Type B pancreatic cell (in vitro differentiated cells): ENCODE data around the gene AKT1S1. TPM values are rescaled to one million over a fixed set of nuclear protein-coding genes. Genes with fewer than 3 reads are reported as not detected.

Source experiments
- DNase-seq: peaks from one replicate; pipeline ENCODE4 v3.0.0; 2021; ENCODE audit warnings: mixed read lengths; ENCODE audit not compliant: unreplicated experiment; ENCODE audit errors: extremely low spot score
- H3K27ac Mint-ChIP-seq: 2 replicates; pipeline ENCODE4 v1.8.0; 2021; ENCODE audit warnings: mild to moderate bottlenecking, mixed read lengths
- H3K27me3 Mint-ChIP-seq: 2 replicates; pipeline ENCODE4 v1.8.0; 2021; ENCODE audit warnings: mixed read lengths
- H3K36me3 Mint-ChIP-seq: 2 replicates; pipeline ENCODE4 v1.8.0; 2021; ENCODE audit warnings: mixed read lengths
- H3K4me1 Mint-ChIP-seq: one replicate; pipeline ENCODE4 v1.8.0; 2021; ENCODE audit warnings: mixed read lengths; ENCODE audit not compliant: unreplicated experiment
- H3K4me3 Mint-ChIP-seq: 2 replicates; pipeline ENCODE4 v1.8.0; 2021; ENCODE audit warnings: mild to moderate bottlenecking, mixed read lengths
- H3K9me3 Mint-ChIP-seq: 2 replicates; pipeline ENCODE4 v1.8.0; 2021; ENCODE audit warnings: mixed read lengths
- CTCF ChIP-seq: fragments of 200-600 bp; sonication (generic); conservative IDR thresholded peaks from 2 replicates; pipeline ENCODE4 v1.5.0; 2021; ENCODE audit warnings: antibody characterized with exemption, mild to moderate bottlenecking
- total RNA-seq: library from RNA; stranded (reverse); gene quantifications from 2 replicates; pipeline ENCODE4 v1.2.1, GENCODE V29; 2021; ENCODE audit warnings: low replicate concordance

The AKT1S1 gene
- total RNA-seq, 1 donor from 2014 or later: 40.1 TPM

GRCh38 chr19:49832556-49832955 is 44.6 kb downstream of the AKT1S1 start:
- Mint-ChIP-seq H3K4me3 (no peak overlapping the region), H3K36me3 (peaks cover 6% of the 10 kb centered on the region), H3K4me1 (peaks cover 4% of the 10 kb centered on the region), H3K27ac (no peak overlapping the region), H3K9me3 (no peaks in the 10 kb centered on the region), H3K27me3 (no peaks in the 10 kb centered on the region)
- no peak for TF ChIP-seq CTCF
- no peak for DNase-seq

GRCh38 chr19:49831592-49831991 is 45.6 kb downstream of the AKT1S1 start:
- H3K27ac Mint-ChIP-seq: no peak overlapping the region
- H3K27me3 Mint-ChIP-seq: no peaks in the 10 kb centered on the region
- no peak overlapping the region for H3K4me3 Mint-ChIP-seq
- DNase-seq: no peak
- H3K4me1 Mint-ChIP-seq: peaks cover 2% of the 10 kb centered on the region
- TF ChIP-seq CTCF: no peak
- peaks cover 1% of the 10 kb centered on the region for H3K36me3 Mint-ChIP-seq
- no peaks in the 10 kb centered on the region for H3K9me3 Mint-ChIP-seq

- Mint-ChIP-seq H3K27ac (no peak overlapping the region), H3K27me3 (no peaks in the 10 kb centered on the region), H3K36me3 (peaks cover 3% of the 10 kb centered on the region), H3K9me3 (no peaks in the 10 kb centered on the region), H3K4me1 (peaks cover 5% of the 10 kb centered on the region), H3K4me3 (no peak overlapping the region)
- no peak for TF ChIP-seq CTCF
- DNase-seq: no peak
These were observed 46.4 kb downstream of the AKT1S1 start for GRCh38 chr19:49830766-49831165.

- no peak for TF ChIP-seq CTCF
- no peak for DNase-seq
- no peaks in the 10 kb centered on the region for H3K9me3 Mint-ChIP-seq
- no peaks in the 10 kb centered on the region for H3K27me3 Mint-ChIP-seq
- H3K4me1 Mint-ChIP-seq: peaks cover 5% of the 10 kb centered on the region
- no peak overlapping the region for H3K27ac Mint-ChIP-seq
- H3K4me3 Mint-ChIP-seq: no peak overlapping the region
- H3K36me3 Mint-ChIP-seq: peaks cover 3% of the 10 kb centered on the region
These were observed 47.4 kb downstream of the AKT1S1 start for GRCh38 chr19:49829721-49830120.

- Mint-ChIP-seq H3K9me3 (no peaks in the 10 kb centered on the region), H3K4me3 (no peak overlapping the region), H3K27ac (no peak overlapping the region), H3K27me3 (no peaks in the 10 kb centered on the region), H3K4me1 (peaks cover 5% of the 10 kb centered on the region), H3K36me3 (peaks cover 3% of the 10 kb centered on the region)
- TF ChIP-seq CTCF: no peak
- no peak for DNase-seq
These were observed 48.0 kb downstream of the AKT1S1 start for GRCh38 chr19:49829200-49829599.

- Mint-ChIP-seq H3K27me3 (no peaks in the 10 kb centered on the region), H3K27ac (no peak overlapping the region), H3K4me3 (no peak overlapping the region), H3K36me3 (peaks cover 9% of the 10 kb centered on the region), H3K9me3 (no peaks in the 10 kb centered on the region), H3K4me1 (peaks cover 5% of the 10 kb centered on the region)
- DNase-seq: no peak
- no peak for TF ChIP-seq CTCF
These were observed 50.1 kb downstream of the AKT1S1 start for GRCh38 chr19:49827034-49827433.
